Activated CD8-positive, alpha-beta memory T cell treated with anti-CD3 and anti-CD28 coated beads for 24 hours (primary cell): ENCODE measurements around the gene NFKB1.
"Not testable (repeated sequence)": the region's sequence is repeated elsewhere in the genome, so short reads cannot be mapped to it uniquely, and the experiment has no call there.

ENCODE experiments used
- DNase-seq: peaks from one replicate; pipeline ENCODE4 v3.0.0-alpha.2; 2020

NFKB1 gene

GRCh38 chr4:102569200-102569599, 68.0 kb downstream of the NFKB1 start:
- DNase-seq, result no peak

DNA sequence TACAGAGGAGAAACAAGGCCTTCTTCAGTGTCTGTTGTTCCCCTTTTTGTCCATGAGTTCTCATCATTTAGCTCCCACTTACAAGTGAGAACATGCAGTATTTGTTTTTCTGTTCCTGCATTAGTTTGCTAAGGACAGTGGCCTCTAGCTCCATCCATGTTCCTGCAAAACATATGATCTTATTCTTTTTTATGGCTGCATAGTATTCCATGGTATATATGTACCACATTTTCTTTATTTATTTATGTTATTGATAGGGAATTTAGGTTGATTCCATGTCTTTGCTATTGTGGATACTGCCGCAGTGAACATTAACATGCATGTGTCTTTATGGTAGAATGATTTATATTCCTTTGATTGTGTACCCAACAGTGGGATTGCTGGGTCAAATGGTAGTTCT, 69.1 kb downstream of the NFKB1 start:
- DNase-seq, result not testable (repeated sequence)

- no peak for DNase-seq
Observed at GRCh38 chr4:102572452-102572851, 71.3 kb downstream of the NFKB1 start.

DNA sequence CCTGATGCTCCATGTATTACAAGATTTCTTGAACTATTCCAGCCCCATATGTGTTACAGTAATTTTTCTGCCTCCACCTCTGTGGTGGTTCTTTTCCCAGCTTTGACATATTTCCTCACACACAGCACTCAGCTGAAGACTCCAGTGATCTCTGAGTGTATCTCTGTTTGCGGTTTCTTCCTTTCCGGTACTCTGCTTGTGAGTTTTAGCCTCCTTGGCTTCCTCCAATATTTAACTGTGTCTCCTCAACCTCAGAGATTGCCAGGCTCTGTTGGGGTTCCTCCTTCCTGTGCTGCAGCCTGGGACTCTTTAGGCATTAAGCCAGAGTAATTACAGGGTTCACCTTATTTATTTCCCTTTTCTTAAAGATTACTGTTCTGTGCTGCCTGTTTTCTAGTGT, 73.2 kb downstream of the NFKB1 start:
- DNase-seq, result no peak

GRCh38 chr4:102575369-102576129, 74.4 kb downstream of the NFKB1 start:
- DNase-seq, result no peak

DNA sequence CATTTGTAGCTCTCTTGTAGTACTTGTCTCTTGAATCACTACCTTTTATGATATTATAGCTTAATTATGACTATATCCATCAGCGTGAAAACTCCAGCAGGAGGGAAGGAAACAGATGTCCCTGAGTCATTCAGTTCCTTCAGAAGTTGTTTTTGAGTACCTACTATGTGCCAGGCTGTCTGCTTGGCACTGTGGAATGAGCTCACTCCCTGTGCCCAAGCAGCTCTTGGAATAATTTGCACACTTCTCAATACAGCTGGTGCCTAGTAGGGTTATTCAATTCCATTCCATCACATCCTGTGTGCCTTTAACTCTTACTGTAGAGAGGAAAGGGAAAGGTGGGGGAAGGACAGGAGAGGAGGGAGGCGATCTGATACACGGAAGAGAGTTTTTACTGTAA, 77.1 kb downstream of the NFKB1 start:
- DNase-seq, result no peak

DNA sequence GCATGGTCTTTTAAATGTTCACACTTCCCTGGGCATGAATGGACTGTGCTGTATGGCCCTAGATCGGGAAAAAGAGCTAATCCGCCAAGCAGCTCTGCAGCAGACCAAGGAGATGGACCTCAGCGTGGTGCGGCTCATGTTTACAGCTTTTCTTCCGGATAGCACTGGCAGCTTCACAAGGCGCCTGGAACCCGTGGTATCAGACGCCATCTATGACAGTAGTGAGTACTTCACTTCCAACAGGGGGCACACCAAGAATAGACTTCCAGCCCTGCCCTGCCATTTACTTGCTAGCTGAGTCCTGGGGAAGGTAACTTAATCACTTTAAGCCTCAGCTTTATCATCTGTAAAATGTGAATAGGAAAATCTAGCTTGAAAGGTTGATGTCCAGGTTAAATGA, 77.7 kb downstream of the NFKB1 start:
- DNase-seq, result no peak

- DNase-seq, result no peak
Observed at GRCh38 chr4:102579794-102580462, 78.8 kb downstream of the NFKB1 start.

DNA sequence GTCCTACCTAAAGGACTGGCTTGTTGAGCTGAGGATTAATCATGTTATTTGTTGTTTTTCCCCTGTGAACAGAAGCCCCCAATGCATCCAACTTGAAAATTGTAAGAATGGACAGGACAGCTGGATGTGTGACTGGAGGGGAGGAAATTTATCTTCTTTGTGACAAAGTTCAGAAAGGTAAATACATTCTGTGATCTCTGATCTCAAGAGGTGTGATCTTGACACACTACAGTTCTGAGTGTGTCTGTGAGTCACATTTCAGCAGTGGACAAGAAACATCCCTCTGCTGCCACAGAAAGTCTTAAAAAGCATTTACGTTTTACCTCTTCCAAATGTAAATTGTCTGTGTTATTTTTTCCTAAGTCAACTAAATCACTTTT, 79.3 kb downstream of the NFKB1 start:
- no peak for DNase-seq

DNA sequence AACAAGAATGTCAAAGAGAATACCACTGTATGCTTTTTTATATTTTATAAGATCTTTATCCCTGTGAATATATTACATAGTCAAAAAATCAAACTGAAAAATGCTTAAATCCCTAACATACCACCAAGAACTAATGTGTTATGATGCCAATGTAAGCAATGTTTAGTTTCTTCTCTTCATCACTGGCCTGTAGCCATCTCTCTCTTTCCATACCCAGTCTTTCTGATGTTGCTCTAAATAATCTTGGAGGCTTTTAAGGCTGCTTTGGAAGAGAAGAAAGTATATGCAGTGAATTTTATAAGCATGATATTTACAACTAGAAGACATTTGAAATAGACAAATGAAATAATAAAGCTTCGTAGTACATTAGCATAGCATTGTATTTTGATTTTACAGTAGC, 82.9 kb downstream of the NFKB1 start:
- DNase-seq, result no peak

GRCh38 chr4:102585329-102585728, 84.2 kb downstream of the NFKB1 start:
- no peak for DNase-seq

DNA sequence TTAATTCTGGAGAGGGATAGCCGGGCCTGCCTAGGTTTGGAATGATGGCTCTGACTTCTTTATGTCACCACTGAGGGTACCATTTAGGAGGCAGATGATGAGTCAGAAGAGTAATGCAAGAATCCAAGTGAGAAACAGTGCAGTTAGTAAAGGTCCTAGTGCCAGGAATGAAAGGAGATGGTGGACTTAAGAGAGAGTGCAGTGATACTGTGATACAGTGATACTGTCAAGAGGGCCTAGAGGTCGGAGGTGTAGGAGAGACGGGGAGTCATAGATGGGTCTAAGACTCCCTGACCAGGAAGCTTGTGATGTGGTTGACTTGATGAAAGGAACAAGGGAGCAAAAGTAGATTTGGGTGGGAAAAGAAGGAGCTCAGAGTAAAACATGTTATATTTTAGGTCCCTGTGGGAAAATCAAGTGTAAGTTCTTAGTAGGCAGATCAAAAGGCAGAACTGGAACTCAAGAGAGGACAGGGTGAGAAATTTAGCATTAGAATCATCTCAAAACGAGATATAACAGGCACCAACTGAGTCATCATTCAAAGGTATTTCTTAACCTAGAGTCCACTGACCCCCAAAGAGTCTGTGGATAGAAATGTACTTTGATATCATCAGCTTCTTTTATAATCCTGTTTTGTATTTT, 85.0 kb downstream of the NFKB1 start:
- DNase-seq, result no peak

DNA sequence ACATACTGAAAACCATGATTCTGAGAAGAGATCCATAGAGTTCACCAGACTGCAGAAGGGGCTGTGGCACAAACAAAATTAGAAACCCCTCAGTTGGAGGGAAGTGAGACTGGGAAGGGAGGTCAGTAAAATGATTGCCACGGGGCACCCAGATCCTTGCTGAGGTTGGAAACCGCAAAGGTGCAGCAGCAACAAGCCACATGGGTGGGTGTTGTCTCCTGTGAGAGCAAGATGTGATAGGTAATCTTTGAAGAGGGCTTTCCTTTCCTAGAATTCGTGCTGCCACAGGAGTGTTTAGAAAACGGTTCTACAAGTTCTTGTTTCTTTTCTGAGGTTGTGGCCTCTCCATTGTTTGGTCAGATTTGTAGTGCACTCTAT, 85.5 kb downstream of the NFKB1 start:
- peak; percentile 77 for DNase-seq

- DNase-seq, result no peak
Observed at GRCh38 chr4:102589743-102590142, 88.6 kb downstream of the NFKB1 start.

DNA sequence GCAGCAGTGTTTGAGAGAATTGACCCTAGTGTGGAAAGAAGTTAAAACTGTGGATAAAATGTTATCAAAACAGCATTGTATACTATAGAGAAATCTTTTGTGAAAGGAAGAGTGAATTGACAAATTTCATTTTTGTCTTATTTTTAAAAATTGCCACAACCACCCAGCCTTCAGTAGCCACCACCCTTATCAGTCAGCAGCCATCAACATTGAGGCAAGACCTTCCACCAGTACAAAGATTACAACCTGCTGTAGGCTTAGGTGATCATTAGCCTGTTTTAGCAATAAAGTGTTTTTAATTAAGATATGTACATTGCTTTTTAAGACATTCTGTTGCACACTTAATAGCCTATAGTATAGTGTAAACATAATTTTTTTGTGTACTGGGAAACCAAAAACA, 91.1 kb downstream of the NFKB1 start:
- DNase-seq, result no peak

GRCh38 chr4:102593147-102593546, 92.0 kb downstream of the NFKB1 start:
- no peak for DNase-seq

- DNase-seq, result no peak
Observed at GRCh38 chr4:102594000-102594399, 92.8 kb downstream of the NFKB1 start.

DNA sequence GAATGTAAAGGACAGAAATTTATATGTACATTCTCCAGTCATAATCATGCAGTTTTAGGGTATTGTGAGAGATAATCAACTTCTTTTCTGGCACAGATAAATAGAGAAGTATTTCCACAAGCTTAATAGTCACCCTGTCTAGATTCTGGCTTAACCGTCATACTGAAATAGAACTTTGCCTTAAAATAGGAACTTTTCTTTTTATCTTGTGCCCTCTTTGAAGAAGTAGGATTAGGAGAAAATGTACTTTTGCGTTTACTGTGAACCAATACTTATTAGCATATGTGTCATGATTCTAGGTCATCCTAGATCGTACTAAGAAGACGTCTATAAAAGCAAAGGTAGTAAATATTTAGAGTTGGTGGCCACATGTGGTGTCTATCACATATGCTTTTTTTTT, 95.4 kb downstream of the NFKB1 start:
- no peak for DNase-seq

- DNase-seq, result no peak
Observed at GRCh38 chr4:102598086-102598761, 97.1 kb downstream of the NFKB1 start.

DNA sequence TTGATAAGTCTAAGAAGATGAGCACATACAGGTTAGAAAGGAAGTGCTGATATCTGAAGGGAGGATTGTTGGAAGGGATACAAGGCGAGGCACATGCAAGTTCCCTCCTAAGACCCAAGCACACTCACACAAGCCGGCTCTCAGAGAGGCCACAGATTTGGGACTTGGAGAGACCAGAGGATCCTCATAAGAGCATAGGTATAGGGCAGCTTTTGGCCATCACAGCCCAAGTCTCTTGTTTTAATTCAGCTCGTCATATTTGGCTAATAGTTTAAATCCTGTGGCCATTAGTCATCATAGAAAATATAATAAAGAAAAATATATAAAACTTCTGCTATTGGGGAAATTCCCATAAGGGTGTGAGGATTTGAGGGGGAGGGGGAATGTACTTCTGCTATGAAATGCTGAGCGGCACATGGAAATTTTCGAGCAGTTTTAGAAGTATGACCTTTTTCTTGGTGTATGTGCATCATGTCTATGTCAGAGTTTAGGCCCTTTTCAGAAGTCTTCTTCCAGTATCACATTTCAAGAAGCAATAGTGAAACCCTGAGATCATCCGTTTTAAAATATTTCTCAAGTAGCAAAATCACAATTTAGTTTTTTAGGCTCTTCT, 97.7 kb downstream of the NFKB1 start:
- DNase-seq, result no peak

DNA sequence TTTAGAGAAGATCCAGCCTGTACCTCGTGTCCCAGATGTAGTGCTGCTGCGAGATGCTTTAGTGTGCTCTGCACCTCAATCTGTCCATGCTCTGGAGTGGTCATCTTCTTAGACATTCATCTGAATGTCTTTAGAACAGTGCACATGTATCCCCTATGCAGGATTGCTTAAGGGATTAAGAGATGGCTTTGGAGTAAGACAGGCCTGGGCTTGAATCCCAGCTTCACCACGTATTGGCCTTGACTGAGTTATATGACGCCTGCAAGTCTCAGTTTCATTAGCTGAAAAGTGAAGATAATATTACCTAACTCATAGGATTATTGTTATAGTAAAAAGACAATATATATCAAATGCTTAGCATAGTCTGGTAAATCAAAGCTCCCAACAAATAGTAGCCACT, 98.3 kb downstream of the NFKB1 start:
- no peak for DNase-seq

GRCh38 chr4:102599886-102600285, 98.7 kb downstream of the NFKB1 start:
- DNase-seq, result no peak

DNA sequence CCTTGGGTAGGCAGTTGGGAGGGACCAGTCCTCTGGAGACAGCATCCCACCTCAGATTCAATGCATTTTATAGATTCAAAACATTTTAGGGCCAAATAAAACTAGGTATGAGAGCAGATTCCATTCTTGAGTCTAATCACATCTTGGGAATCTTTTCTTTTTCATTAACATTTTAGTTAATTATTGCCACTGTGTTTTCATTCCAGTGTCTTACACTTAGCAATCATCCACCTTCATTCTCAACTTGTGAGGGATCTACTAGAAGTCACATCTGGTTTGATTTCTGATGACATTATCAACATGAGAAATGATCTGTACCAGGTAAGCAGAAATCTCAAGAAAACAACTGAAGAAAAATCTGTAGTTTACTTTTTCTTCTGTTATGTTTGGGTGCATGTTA, 99.5 kb downstream of the NFKB1 start:
- no peak for DNase-seq
